ENCODE measurements around the gene LSAMP. TPM values are rescaled to one million over a fixed set of nuclear protein-coding genes. Genes with fewer than 3 reads are reported as not detected.
"Not testable (repeated sequence)": the region's sequence is repeated elsewhere in the genome, so short reads cannot be mapped to it uniquely, and the experiment has no call there.

The LSAMP gene
- total and polyA plus RNA-seq, 2 donors: 0.71 to 1.5 TPM

- no peak for DNase-seq (ENCODE audit: low read depth in 6 of 9, low spot score in 9 of 9)
- no peak overlapping the region for H3K27ac ChIP-seq (ENCODE audit: low read depth in 1 of 2, low read length in 1 of 2)
- WGBS: 92% methylated on average over 2 of the region's 2 CpGs
- peaks cover 4 to 19% of the 10 kb centered on the region in 2 donors for H3K4me1 ChIP-seq (ENCODE audit: control insufficient read depth in 2 of 2, insufficient read depth in 2 of 2, low read length in 2 of 2)
- H3K9me3 ChIP-seq (ENCODE audit: control insufficient read depth in 2 of 2, insufficient read depth in 1 of 2, low read length in 1 of 2): no peaks in the 10 kb centered on the region
- H3K36me3 ChIP-seq (ENCODE audit: control insufficient read depth in 2 of 2, insufficient read depth in 2 of 2, low read length in 1 of 2): no peaks in the 10 kb centered on the region
- no peak overlapping the region for H3K4me3 ChIP-seq (ENCODE audit: low read length in 2 of 2)
- peaks cover 0 to 6% of the 10 kb centered on the region in 2 donors for H3K27me3 ChIP-seq (ENCODE audit: control insufficient read depth in 2 of 2, insufficient read depth in 1 of 2, low read length in 1 of 2)
Observed at GRCh38 chr3:115787818-115788217, 657.5 kb downstream of the LSAMP start.

GRCh38 chr3:115785782-115786181 lies 659.5 kb downstream of the LSAMP start:
- Histone ChIP-seq H3K9me3 (ENCODE audit: control insufficient read depth in 2 of 2, insufficient read depth in 1 of 2, low read length in 1 of 2) (no peaks in the 10 kb centered on the region), H3K4me3 (ENCODE audit: low read length in 2 of 2) (no peak overlapping the region), H3K36me3 (ENCODE audit: control insufficient read depth in 2 of 2, insufficient read depth in 2 of 2, low read length in 1 of 2) (no peaks in the 10 kb centered on the region), H3K27me3 (ENCODE audit: control insufficient read depth in 2 of 2, insufficient read depth in 1 of 2, low read length in 1 of 2) (peaks cover 0 to 6% of the 10 kb centered on the region in 2 donors), H3K27ac (ENCODE audit: low read depth in 1 of 2, low read length in 1 of 2) (no peak overlapping the region), H3K4me1 (ENCODE audit: control insufficient read depth in 2 of 2, insufficient read depth in 2 of 2, low read length in 2 of 2) (peaks cover 0 to 11% of the 10 kb centered on the region in 2 donors)
- WGBS: 97% methylated on average over 4 of the region's 4 CpGs
- DNase-seq (ENCODE audit: low read depth in 6 of 9, low spot score in 9 of 9): no peak

GRCh38 chr3:115784739-115785536 lies 660.3 kb downstream of the LSAMP start:
- H3K4me3 ChIP-seq (ENCODE audit: low read length in 2 of 2): peak overlapping the region in 1 of 2 donors; percentile 67
- H3K36me3 ChIP-seq (ENCODE audit: control insufficient read depth in 2 of 2, insufficient read depth in 2 of 2, low read length in 1 of 2): no peaks in the 10 kb centered on the region
- WGBS: 11% methylated on average over 11 of the region's 11 CpGs
- no peak for DNase-seq (ENCODE audit: low read depth in 6 of 9, low spot score in 9 of 9)
- peak overlapping the region in 1 of 2 donors; percentile 93 for H3K27ac ChIP-seq (ENCODE audit: low read depth in 1 of 2, low read length in 1 of 2)
- H3K4me1 ChIP-seq (ENCODE audit: control insufficient read depth in 2 of 2, insufficient read depth in 2 of 2, low read length in 2 of 2): peaks cover 0 to 11% of the 10 kb centered on the region in 2 donors
- no peaks in the 10 kb centered on the region for H3K9me3 ChIP-seq (ENCODE audit: control insufficient read depth in 2 of 2, insufficient read depth in 1 of 2, low read length in 1 of 2)
- H3K27me3 ChIP-seq (ENCODE audit: control insufficient read depth in 2 of 2, insufficient read depth in 1 of 2, low read length in 1 of 2): peaks cover 0 to 6% of the 10 kb centered on the region in 2 donors

GRCh38 chr3:115783938-115784738 lies 661.1 kb downstream of the LSAMP start:
- Histone ChIP-seq H3K36me3 (ENCODE audit: control insufficient read depth in 2 of 2, insufficient read depth in 2 of 2, low read length in 1 of 2) (no peaks in the 10 kb centered on the region), H3K27me3 (ENCODE audit: control insufficient read depth in 2 of 2, insufficient read depth in 1 of 2, low read length in 1 of 2) (peaks cover 0 to 4% of the 10 kb centered on the region in 2 donors), H3K9me3 (ENCODE audit: control insufficient read depth in 2 of 2, insufficient read depth in 1 of 2, low read length in 1 of 2) (no peaks in the 10 kb centered on the region), H3K4me1 (ENCODE audit: control insufficient read depth in 2 of 2, insufficient read depth in 2 of 2, low read length in 2 of 2) (peaks cover 0 to 11% of the 10 kb centered on the region in 2 donors), H3K27ac (ENCODE audit: low read depth in 1 of 2, low read length in 1 of 2) (peak overlapping the region; percentile 93 to 95), H3K4me3 (ENCODE audit: low read length in 2 of 2) (peak overlapping the region; percentile 62 to 67)
- under 1% methylated on average over 81 of the region's 81 CpGs for WGBS
- peak; percentile 60 to 93 (median 81) for DNase-seq (ENCODE audit: low read depth in 6 of 9, low spot score in 9 of 9)

GRCh38 chr3:115783426-115783825 lies 661.9 kb downstream of the LSAMP start:
- not testable (repeated sequence) for H3K27me3 ChIP-seq (ENCODE audit: control insufficient read depth in 2 of 2, insufficient read depth in 1 of 2, low read length in 1 of 2); H3K36me3 ChIP-seq (ENCODE audit: control insufficient read depth in 2 of 2, insufficient read depth in 2 of 2, low read length in 1 of 2); DNase-seq (ENCODE audit: low read depth in 6 of 9, low spot score in 9 of 9); H3K27ac ChIP-seq (ENCODE audit: low read depth in 1 of 2, low read length in 1 of 2); H3K9me3 ChIP-seq (ENCODE audit: control insufficient read depth in 2 of 2, insufficient read depth in 1 of 2, low read length in 1 of 2)
- Histone ChIP-seq H3K4me1 (ENCODE audit: control insufficient read depth in 2 of 2, insufficient read depth in 2 of 2, low read length in 2 of 2) (peaks cover 0 to 11% of the 10 kb centered on the region in 2 donors), H3K4me3 (ENCODE audit: low read length in 2 of 2) (peak overlapping the region; percentile 62 to 67)
- WGBS: 82% methylated on average over 13 of the region's 13 CpGs

- Histone ChIP-seq H3K27ac (ENCODE audit: low read depth in 1 of 2, low read length in 1 of 2) (no peak overlapping the region), H3K9me3 (ENCODE audit: control insufficient read depth in 2 of 2, insufficient read depth in 1 of 2, low read length in 1 of 2) (no peaks in the 10 kb centered on the region), H3K27me3 (ENCODE audit: control insufficient read depth in 2 of 2, insufficient read depth in 1 of 2, low read length in 1 of 2) (no peaks in the 10 kb centered on the region), H3K4me3 (ENCODE audit: low read length in 2 of 2) (no peak overlapping the region), H3K36me3 (ENCODE audit: control insufficient read depth in 2 of 2, insufficient read depth in 2 of 2, low read length in 1 of 2) (no peaks in the 10 kb centered on the region), H3K4me1 (ENCODE audit: control insufficient read depth in 2 of 2, insufficient read depth in 2 of 2, low read length in 2 of 2) (peaks cover 0 to 6% of the 10 kb centered on the region in 2 donors)
- WGBS: 96% methylated on average over 2 of the region's 2 CpGs
- no peak for DNase-seq (ENCODE audit: low read depth in 6 of 9, low spot score in 9 of 9)
Observed at GRCh38 chr3:115779011-115779410, 666.3 kb downstream of the LSAMP start.

- no peak for DNase-seq (ENCODE audit: low read depth in 6 of 9, low spot score in 9 of 9)
- Histone ChIP-seq H3K27me3 (ENCODE audit: control insufficient read depth in 2 of 2, insufficient read depth in 1 of 2, low read length in 1 of 2) (no peaks in the 10 kb centered on the region), H3K4me3 (ENCODE audit: low read length in 2 of 2) (no peak overlapping the region), H3K4me1 (ENCODE audit: control insufficient read depth in 2 of 2, insufficient read depth in 2 of 2, low read length in 2 of 2) (no peaks in the 10 kb centered on the region), H3K36me3 (ENCODE audit: control insufficient read depth in 2 of 2, insufficient read depth in 2 of 2, low read length in 1 of 2) (no peaks in the 10 kb centered on the region), H3K9me3 (ENCODE audit: control insufficient read depth in 2 of 2, insufficient read depth in 1 of 2, low read length in 1 of 2) (no peaks in the 10 kb centered on the region), H3K27ac (ENCODE audit: low read depth in 1 of 2, low read length in 1 of 2) (no peak overlapping the region)
- 87% methylated on average over 1 of the region's 1 CpG for WGBS
Observed at GRCh38 chr3:115772951-115773350, 672.3 kb downstream of the LSAMP start.

GRCh38 chr3:115768661-115769060 lies 676.6 kb downstream of the LSAMP start:
- no peak for DNase-seq (ENCODE audit: low read depth in 6 of 9, low spot score in 9 of 9)
- Histone ChIP-seq H3K9me3 (ENCODE audit: control insufficient read depth in 2 of 2, insufficient read depth in 1 of 2, low read length in 1 of 2) (no peaks in the 10 kb centered on the region), H3K27me3 (ENCODE audit: control insufficient read depth in 2 of 2, insufficient read depth in 1 of 2, low read length in 1 of 2) (no peaks in the 10 kb centered on the region), H3K27ac (ENCODE audit: low read depth in 1 of 2, low read length in 1 of 2) (no peak overlapping the region), H3K4me3 (ENCODE audit: low read length in 2 of 2) (no peak overlapping the region), H3K4me1 (ENCODE audit: control insufficient read depth in 2 of 2, insufficient read depth in 2 of 2, low read length in 2 of 2) (no peaks in the 10 kb centered on the region), H3K36me3 (ENCODE audit: control insufficient read depth in 2 of 2, insufficient read depth in 2 of 2, low read length in 1 of 2) (no peaks in the 10 kb centered on the region)
- 84% methylated on average over 3 of the region's 3 CpGs for WGBS
